T-helper 1 cell (primary cell): ENCODE results near the gene S100A6.
A peak's percentile ranks its signal among the peaks of the same experiment; 100 is the strongest.

Source experiments
- DNase-seq, 5 donors: peaks; one replicate each; pipeline ENCODE4 v3.0.0-alpha.2; 2012 to 2020

Gene S100A6

GRCh38 chr1:153544453-153545066, 8.8 kb upstream of the S100A6 start:
- no peak for DNase-seq

DNA sequence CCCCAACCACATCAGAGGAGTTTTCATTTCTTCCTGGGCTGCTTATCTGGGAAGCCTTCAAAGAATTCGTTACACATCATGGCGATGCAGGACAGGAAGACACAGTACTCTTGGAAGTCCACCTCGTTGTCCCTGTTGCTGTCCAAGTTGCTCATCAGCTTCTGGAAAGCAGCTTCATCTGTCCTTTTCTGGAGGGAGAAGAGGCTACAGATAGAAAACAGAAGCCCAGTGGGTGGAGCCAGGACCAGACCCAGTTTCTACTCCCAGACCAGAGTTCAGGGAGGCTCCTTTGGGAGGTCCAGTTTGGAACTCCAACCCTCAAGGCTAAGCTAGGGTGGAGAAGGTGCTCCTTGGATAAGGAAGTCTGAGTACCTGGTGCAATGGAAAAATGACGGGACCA, 7.9 kb upstream of the S100A6 start:
- DNase-seq, result no peak

- no peak for DNase-seq
Observed at GRCh38 chr1:153542956-153543711, 7.3 kb upstream of the S100A6 start.

DNA sequence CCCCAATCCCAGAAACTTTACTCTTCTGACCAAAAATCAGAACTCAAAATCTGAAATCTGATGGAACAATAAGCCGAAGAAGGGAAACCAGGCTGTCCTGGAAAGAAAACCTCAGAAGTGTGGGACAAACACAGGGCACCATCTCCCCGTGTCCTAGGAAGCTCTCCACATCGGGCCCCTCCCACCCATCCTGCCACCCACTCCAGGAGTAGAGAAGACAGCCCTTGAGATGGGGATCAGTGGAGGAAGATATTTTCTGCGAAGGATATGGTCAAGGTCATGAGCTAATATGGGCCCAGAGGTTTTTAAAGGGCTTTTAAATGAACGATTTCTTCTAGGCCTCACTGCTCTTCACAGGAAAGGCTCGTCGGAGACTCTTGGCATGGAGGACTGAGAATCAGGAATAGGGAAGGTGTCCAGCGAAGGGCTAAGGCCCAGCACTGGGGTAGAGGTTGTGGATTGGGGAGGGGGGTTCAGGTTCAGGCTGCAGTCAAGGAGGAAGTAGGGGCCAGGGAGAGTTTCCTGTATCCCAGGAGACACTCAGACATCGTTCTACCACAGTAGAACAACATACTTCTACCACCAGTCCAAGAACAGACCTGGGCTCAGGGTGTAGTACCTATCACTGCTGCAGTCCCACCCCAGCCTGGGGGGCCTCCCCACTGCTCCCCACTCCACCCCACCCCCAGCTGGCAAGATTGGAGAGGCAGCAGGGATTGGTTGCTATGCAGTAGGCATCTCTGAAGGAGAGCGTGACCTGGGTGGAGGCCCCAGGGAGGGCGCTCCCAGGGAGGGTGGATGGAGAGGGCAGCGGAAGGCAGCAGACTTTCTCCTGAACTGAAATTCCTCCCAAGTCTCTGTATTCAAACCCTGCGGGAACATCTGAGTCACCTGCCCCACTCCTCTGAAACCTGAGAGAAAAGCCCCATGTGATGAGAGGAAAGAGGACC, 6.1 kb upstream of the S100A6 start:
- no peak for DNase-seq

GRCh38 chr1:153540394-153541361, 4.9 kb upstream of the S100A6 start, which contains the start of gene S100A5:
Gene S100A5 (minus strand): TSS chr1:153540934. CDS start chr1:153540191, 743 bp downstream.
- DNase-seq, result peak in 3 of 5 donors; percentile 38 to 82 (median 43)

GRCh38 chr1:153539395-153540093, 3.8 kb upstream of the S100A6 start:
- no peak for DNase-seq

- no peak for DNase-seq
Observed at GRCh38 chr1:153538315-153538821, 2.6 kb upstream of the S100A6 start.

DNA sequence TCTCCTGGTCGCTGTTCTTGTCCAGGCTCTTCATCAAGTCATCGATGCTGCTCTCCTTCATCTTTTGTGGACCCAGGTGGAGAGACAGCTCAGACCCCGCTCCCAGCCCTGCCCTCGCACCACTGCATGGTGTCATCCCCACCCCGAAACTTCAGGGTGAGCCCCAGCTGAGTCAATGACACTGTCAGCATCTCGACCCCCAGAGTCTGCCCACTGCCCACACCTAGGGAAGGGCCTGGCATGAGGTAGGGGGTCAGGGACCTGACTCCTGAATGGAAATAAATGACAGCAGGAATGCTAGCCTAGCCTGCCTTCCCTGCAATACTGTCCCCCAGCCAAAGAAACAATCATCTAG, 1.6 kb upstream of the S100A6 start:
- no peak for DNase-seq

- DNase-seq, result no peak
Observed at GRCh38 chr1:153536671-153537375, 1.0 kb upstream of the S100A6 start.

- DNase-seq, result peak; percentile 63 to 88 (median 76)
Observed at GRCh38 chr1:153536012-153536670, 350 bp upstream of the S100A6 start.

DNA sequence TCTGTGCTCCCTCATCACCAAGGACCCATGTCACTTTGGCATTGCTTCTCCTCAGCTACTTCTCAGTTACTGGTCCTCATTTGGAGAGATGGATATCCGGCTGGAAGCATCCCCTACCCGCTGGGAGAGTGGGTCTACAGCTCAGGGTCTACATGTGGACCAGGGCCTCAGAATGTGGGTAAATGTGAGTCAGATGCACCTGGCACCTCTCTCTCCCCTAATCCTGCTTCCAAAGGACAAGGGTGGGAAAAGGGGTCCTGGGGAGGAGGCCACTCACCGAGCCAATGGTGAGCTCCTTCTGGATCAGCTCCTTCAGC, 908 bp downstream of the S100A6 start:
- no peak for DNase-seq

DNA sequence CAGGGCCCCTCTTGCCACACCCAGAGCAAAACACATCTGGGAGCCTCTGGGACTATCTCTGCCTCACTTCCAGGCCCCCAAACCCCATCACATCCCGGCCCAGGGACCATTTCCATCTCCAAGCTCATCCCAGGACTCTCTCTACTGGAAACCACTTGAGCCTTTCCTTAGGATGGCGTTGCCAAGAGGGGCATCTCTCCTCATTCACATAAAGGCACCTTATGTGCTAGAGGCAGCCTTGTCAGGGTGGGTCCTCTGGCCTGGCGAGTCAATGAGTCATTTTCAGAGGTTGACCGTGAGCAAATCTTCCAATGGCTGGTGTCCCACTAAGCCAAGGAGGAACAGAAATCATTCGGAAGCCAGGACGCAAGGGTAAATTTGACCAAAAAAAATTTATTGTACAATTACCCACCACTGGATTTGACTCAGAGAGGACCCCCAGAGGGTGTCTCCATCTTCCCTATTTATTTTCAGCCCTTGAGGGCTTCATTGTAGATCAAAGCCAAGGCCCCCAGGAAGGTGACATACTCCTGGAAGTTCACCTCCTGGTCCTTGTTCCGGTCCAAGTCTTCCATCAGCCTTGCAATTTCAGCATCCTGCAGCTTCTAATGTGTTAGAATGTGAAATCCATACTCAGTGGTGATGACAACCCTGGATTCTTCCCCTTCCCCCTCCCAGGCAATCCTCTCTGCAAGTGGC, 1.4 kb downstream of the S100A6 start:
- DNase-seq, result no peak

GRCh38 chr1:153533689-153534201, 2.0 kb downstream of the S100A6 start:
- DNase-seq, result no peak

DNA sequence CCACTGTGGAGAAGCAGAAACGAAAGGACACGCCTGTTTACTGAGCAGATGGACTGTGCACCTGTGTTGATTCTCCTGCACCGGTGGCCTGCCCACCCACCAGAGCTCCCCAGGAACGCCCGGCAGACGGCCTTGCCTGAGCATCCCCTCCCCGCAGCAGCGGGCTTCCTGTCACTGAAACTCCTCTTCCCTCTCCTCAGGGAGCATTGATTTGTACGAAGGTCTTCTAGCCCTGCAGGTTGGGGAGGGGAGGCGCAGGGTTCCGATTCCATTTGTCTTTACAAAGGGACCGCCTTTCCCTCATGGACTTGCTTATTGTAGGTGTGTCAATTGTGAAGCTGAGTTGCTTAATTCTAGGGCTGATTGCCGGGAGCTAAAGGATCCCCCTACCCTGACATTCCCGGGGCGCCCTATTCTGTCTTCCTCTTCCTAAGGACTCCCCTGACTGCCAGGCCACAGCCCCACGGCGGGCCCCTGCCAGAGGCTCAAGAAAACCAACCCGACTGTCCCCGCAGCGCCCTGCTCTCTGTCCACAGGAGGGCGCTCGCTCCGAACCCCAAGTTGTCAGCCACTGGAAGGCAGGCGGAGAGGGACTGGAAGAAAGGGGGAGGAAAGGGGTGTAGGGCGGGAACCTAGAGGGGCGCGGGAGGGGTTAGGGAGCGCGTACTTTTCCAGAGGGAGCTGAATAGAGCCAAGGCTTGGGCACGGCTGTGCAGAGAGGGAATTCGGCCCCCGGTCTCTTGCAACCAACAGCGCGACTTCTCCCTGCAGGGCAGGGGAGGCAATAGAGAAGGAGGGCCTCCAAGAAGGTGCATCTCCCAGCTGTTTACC, 2.8 kb downstream of the S100A6 start:
- DNase-seq, result peak; percentile 56 to 83 (median 69)

DNA sequence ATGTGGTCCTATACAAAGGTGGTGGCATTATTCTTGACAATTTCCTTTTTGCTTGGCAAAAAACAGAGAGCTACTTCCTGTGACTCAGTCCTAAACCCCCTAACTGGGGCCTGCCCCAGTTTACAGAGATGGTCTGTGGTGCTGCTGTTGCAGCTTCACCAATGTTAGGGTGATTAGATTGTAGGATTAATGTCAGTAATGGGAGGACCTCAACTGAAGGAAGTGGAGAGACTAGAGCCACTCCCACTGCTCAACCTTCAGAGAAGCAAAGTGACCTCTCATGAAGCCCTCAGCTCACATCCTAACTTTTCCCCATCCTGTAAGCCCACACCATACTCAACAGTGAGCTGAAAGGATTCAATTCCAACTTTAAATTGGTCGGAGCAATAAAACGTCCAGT, 3.6 kb downstream of the S100A6 start:
- peak in 1 of 5 donors; percentile 90 for DNase-seq

GRCh38 chr1:153531638-153532037, 4.2 kb downstream of the S100A6 start:
- no peak for DNase-seq

GRCh38 chr1:153527683-153528040, 8.1 kb downstream of the S100A6 start:
- no peak for DNase-seq

- DNase-seq, result no peak
Observed at GRCh38 chr1:153527023-153527682, 8.6 kb downstream of the S100A6 start.
